Stimulated activated CD8-positive, alpha-beta memory T cell treated with anti-CD3 and anti-CD28 coated beads, Interleukin-15, amount 100 ng/mL, for 48 hours (primary cell): ENCODE results near the gene AHNAK.
"Not testable (repeated sequence)": the region's sequence is repeated elsewhere in the genome, so short reads cannot be mapped to it uniquely, and the experiment has no call there.

Experiments used
- DNase-seq, 2 donors: peaks; one replicate each; pipeline ENCODE4 v3.0.0-alpha.2; 2020; ENCODE audit warnings: low read depth in 2 of 2

Gene AHNAK

DNA sequence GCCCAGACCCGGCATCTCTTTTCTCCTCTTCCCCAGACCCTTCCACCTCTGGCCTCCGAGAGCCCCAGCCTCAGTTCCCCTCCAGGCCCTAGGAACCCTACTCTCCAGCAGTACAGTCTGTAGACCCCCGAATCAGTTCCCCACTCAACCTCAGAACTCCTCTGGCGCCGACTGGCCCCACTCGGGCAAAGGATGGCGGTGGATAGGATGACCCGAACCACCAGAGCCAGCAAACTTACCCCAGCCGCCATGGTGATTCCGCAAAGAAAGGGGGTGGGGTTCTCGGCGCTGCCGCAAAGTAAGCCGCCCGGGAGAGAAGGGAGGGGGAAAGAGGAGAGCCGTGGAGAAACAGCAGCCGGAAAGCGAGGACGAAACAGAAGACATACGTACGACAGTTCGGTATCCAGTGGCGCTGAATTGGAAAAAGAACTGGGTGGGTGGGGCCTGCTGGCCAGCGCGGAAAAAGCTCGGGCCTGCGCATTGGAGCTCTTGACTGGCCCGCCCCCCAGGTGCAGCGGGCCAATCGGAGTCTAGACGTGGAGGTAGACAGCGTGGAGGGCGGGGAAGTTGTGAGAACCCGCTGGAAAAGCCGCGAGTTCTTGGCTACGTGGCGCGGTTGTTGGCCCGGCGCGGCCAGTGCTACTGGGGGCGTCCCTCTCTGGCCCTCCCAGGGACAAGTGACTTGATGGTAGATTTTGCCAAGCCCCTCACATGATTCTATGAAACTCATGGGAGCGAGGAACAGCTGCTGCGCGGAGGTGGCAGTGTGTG lies 27.2 kb upstream of the AHNAK start, which contains the start of gene EEF1G:
Gene EEF1G (minus strand): TSS at position 300 of the 771 bp plus-strand sequence. CDS start 49 bp downstream, at position 251.
- peak; percentile 98 for DNase-seq

- DNase-seq = no peak
These were observed 26.5 kb upstream of the AHNAK start for GRCh38 chr11:62573006-62573591.

- DNase-seq = no peak
These were observed 25.8 kb upstream of the AHNAK start for GRCh38 chr11:62572431-62572830.

DNA sequence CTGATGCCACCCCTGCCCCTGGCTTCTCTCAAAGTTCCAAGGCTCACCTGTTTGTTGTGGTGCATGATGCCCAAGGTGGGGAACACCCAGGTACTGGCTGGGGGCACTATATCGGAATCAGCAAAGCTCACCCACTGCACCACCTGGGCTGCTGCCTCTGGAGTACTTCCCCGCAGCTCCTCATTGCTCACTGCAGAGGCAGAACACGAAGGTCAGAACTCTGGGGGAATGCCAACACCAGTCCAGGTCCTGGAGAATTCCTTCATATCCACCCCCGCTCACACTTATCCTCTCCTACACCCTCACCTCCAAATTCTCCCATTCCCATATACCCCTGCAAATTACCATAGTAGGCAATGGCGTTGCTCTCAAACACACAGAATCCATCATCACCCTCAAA lies 24.9 kb upstream of the AHNAK start:
- DNase-seq = not testable (repeated sequence)

DNA sequence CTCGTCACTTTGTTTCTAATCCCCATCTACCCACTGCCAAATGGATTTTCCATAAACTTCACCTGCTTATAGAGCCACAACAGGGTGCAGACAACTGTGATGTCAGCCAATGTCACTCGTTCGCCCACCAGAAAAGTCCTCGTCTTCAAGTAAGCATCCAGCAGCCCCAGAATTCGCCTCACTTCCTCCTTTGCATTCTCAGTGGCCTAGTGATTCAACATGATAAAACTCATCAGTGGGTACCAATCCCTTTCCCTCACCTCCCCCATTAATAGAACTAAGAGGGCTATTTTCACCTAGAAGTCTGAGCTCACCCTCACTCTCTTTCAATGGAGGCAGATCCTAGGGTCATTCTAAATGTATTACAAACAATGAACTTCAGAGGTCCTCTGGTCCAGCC lies 24.3 kb upstream of the AHNAK start:
- not testable (repeated sequence) for DNase-seq

GRCh38 chr11:62569611-62570010 lies 23.0 kb upstream of the AHNAK start:
- DNase-seq = no peak

DNA sequence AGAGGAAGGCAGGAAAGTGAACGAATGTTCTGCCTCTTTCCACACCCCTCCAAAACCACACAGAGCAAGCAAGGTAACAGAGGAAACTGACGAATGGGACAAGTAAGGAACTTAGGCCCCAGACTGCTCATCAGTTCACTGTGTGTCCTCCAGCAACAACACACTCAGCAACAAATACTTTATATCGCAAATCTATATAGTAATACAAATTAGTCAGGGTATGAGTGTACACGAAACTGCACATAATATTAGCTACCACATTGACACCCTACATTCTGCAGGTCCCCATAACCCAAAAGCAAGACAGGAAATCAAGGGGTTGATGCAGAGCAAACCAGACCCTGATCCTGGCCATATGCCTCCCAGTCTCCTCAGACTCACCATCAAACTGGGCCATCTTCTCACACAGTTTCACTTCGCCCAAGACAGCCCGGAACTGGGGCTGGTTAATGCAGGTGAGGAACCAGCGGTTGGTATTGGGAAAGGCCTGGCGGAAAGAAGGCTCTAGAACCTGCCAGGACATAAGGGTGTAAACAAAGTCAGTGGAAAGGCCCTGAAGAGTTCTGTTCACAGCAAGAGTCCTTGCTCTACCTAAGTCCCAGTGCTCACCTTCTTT lies 20.5 kb upstream of the AHNAK start:
- no peak for DNase-seq

DNA sequence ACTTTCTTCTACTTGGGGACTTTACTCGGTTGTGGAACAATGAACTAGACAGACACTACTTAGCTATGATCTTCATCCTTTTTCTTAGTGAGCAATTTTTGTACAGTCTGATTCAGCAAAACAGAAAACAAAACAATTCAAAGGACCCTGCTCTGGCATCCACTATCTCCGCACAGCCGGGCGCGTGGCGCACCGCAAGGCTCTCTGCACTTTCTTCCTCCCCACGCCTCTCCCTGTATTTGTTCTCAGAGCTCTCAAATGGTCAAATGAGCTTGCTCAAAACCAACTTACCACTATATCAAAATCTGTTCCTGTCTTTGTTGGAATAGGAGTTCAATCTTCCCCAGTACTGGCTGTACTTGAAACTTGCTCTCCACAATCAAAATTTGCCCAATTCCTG lies 19.6 kb upstream of the AHNAK start:
- DNase-seq = no peak

DNA sequence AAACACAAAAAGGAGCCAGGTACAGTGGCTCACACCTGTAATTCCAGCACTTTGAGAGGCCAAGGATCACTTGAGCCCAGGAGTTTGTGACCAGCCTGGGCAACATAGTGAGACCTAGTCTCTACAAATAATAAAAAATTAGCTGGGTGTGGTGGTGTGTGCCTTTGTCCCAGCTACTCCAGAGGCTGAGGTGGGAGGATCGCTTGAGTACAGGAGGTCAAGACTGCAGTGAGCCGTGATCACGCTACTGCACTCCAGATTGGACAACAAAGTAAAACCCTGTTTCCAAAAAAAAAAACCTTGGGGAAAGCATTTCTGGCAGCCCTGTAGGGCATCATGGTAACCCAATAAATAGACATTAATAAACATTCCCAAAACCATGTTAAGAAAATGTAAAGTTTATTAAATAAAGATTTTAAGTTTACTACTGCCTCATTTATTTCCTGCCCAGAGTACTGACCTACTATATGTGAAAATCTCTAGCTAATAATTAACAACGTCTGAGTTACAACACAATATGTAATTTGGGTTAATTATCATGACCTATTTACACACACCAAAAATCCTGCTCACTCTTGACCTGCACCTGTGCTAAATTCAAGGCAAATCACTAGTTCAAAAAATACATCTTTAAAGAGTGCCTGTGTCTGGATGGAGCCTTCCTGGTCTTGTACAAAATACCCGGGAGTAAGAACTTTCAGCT lies 18.6 kb upstream of the AHNAK start:
- no peak for DNase-seq

DNA sequence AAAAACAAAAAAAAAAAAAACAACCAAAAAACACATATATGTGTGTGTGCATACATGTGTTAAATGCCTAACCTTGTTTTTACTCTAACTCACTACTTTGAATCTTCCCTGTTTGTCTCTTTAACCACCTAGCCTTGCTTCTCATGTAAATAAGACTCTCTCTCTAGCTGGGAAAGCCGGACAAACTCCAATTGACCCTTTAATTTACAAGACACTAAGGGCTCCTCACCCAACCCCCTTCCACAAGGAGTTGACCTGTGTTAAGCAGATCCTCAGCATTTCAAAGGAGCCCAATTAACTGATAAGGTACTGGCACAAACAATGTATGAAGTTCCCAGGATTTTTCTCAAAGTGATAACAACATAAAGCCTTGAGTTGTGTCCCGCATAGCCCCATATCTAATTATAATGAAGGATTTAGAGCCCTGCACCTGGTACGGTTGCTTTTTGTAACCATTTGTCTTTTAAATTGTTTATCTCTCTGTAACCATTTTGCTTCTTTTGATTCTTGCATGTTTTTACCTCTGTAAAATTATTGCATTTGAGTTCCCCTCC lies 15.1 kb upstream of the AHNAK start:
- not testable (repeated sequence) for DNase-seq

DNA sequence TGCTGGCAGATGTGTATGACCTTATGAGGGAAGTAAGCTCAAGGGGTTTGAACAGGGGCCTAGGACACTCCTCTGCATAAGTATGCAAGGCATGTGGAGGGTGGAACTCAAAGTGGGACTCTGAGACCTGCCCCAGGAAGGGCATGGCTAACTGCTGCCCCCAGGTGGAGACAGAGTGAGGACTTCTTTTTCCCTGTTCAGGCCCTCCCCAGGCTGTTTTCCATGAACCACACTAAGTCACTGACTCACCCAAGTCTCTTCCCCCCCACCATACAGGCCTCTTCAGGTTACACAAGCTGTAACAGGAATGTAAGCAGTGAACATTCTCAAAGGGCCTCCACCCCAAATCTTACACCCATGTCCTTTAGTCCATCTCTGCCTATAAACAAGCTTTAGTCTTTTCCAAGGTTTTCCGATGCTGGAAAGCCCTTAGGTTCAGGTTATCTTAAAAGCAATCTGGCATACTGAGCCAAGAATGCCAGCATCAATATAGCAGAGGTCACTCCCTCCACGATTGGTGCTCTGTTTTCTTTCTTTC lies 14.0 kb upstream of the AHNAK start:
- no peak for DNase-seq

GRCh38 chr11:62559626-62560025 lies 13.0 kb upstream of the AHNAK start:
- not testable (repeated sequence) for DNase-seq

GRCh38 chr11:62559204-62559603 lies 12.6 kb upstream of the AHNAK start:
- DNase-seq = no peak

GRCh38 chr11:62558669-62559068 lies 12.1 kb upstream of the AHNAK start:
- DNase-seq = no peak

- peak in 1 of 2 donors; percentile 57 for DNase-seq
These were observed 10.4 kb upstream of the AHNAK start for GRCh38 chr11:62556875-62557631.

DNA sequence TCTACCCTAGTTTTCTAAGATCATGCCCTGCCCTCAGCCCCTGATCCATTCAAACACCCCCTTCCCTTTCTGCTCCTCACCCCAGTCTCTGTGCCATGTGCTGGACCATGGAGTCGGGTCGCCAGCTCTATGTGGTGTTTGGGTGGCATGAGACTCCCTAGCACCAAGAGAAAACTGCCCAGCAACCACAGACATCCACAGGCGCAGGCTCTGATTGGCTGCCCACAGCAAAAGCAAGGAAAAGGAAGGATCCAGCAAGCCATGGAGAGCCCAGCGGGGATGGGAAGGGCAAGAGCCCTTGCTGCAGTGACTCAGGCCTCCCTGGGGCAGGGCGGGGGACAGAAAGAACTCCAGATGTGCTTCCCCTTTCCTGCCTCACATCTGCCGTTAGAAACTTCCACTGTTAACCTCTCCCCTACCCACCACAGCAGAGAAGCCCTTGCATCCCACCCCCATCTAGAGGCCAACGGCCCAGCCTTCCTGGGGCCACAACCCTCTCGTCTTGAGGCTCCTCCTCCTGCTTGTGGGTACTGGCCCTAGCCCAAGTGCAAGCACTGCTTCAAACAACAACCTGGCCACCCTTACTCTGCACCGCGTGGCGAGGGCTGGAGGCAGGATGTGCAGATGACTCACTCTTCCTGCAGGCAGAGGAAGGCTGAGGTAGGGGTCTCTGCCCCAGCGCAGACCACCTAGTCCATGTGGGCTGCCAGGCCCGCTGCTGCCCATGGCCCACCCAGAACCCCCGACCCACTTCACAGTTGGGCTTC lies 9.7 kb upstream of the AHNAK start:
- peak; percentile 82 for DNase-seq

DNA sequence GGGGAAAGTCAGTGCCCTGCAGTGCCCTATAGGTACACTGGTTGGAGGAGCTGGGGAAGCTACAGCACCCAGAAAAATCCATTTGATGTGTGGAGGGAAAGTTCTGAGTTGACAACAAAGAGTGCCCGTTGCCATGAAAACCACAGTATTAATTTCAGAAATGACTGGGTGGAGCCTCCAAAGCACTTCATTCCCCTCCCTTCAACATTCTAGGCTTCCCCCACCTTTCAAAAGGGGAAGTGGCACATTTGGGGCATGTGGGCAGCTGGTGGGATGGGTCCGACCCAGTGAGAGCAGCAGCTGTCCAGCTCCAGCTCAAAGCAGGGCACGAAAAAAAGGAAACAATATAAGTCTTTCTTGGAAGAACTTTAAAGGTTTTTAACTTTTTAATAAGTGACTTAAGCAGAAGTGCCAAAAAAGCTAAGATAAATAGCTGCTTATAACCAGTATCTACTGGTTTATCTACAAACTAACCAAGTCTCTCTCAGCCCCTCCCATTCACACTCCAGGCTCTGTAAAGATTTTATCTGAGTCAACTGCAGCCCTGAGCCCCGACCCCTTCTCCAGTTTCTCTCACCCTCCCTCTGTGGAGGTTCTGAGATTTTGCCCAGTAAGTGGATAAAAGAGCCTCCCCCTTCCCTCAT lies 9.0 kb upstream of the AHNAK start:
- DNase-seq = no peak

DNA sequence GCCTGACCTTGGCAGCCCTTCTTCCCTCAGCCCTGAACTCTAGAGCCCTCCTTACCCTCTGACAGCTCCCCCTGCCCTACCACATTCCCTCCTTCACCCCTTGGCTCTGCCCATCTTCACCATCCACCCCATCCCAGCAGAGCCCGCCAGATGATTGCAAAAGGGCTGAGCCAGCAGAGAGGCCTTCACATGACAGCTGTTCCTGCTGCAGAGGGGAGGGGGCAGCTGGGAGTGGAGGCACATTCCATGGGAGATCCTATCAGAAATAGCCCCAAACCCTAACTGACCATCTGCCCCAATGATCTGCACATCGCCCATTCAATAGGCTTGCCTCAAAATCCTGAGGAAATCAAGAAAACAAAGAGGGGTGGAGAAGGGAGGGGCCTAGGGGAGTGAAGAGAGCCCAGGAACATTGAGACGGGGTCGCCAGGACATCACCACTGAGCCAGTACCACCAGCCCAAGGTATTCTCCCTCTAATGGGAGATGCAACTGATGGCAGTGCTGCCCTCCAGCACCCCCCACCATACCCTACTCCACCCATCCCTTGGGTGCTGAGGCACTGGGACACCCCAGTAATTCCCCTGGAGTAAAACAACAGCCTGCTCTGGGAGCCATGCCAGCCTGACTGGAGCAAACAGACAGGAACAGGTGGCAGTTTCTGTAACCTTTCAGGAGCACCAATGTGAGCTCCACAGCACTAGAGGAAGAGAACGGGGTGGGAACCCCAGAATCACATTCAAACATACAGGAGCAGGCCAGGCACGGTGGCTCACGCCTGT lies 8.0 kb upstream of the AHNAK start:
- no peak for DNase-seq

DNA sequence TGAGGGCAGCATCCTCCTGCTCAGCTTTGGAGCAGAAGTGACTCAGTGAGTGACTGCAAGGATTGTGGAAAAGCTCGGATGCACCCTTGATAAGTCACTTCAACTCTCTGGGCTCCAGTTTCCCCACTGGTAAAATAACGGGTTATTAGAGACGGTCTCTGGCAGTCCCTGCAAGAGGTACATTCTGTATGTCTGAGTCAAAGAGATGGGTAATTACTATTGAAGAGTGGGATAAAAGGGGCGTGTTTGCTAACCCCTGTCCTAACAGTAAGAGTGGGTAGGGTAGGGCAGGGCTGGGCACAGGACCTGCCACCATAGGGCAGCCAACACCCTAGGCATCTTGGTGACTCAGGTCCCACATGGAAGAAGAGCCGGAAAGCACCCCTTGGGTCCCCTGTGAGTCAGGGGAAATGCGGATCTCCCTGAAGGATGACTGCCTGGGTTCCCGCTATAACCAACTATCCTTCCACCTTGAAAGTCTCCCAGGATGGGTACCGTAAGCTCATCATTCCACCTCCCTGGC lies 7.3 kb upstream of the AHNAK start:
- no peak for DNase-seq
